HG03135 (cell line): ENCODE results near the gene RIMS4.
"Not testable (repeated sequence)": the region's sequence is repeated elsewhere in the genome, so short reads cannot be mapped to it uniquely, and the experiment has no call there.

ENCODE experiments used
- ATAC-seq: cut with Tn5 transposase; IDR thresholded peaks from one replicate; pipeline ENCODE4 v1.9.1; 2021; ENCODE audit warnings: mild to moderate bottlenecking, moderate library complexity; ENCODE audit not compliant: unreplicated experiment

Gene RIMS4

DNA sequence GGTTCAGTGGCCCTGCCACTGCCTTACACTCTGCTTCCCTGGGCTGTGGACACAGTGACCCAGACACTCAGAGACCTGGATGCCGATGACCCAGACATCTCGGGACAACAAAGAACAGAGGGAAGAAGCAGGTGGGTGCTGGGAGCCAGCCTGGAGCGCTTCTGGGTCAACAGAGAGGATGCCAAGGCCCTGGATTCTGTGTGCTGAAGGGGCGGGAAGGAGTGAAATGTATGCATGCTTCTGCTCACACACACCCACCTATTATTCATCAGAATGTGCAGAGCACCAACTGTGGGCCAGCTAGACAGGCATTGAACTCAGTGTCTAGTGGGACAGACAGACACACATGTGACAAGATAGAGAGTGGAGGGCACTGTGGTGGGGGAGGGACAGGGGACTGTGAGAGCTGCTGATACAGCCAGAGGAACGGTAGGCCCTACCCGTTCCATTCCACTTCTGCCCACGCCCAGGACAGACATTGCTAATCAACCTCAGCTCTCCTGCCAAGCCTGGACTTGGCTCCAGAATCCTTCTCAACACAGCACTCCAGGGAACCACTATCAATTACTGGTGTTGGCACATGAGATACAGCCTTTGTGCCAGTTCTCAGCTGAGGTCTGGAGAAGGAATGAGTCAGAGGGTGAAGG is 44.5 kb downstream of the RIMS4 start:
- no peak for ATAC-seq

DNA sequence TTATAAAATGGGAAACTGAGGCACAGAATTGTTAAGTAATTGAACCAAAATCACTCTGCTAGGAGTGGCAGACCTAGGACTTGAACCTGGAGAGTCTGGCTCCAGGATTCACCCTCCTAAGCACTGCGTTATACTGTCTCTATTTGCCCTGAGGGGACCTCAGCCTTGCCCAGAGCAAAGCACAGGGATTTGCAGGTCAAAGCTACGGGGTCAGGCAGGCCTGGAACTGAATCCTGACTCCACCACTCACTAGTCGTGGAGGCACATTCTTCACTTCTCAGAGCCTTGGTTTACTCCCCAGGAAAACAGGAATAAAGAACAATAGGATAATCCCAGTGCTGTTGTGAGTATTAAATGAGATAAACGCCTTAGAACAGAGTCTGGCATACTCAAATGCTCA is 45.3 kb downstream of the RIMS4 start:
- no peak for ATAC-seq

GRCh38 chr20:44763798-44764197 is 46.5 kb downstream of the RIMS4 start:
- ATAC-seq = not testable (repeated sequence)

GRCh38 chr20:44762466-44763140 is 47.7 kb downstream of the RIMS4 start:
- ATAC-seq = no peak

DNA sequence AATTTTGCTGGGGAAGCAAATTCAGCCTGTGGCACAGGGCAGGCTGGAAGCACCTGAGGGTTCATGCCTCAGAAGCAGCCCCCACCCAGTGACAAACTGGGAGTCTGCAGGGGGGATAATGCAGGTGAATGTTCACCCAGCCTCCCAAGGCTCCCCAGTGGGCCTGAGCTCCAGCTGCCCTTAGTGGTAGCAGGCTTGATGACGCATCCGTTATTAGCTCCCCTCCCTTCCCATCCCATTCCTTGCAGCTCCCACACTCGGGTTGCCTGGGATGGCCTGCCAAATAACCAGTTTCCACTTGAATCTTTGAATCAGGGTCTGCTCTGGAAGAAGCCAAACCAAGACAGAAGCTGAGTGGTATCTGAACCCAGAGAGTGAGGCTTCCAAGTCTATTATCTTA is 48.9 kb downstream of the RIMS4 start:
- no peak for ATAC-seq

DNA sequence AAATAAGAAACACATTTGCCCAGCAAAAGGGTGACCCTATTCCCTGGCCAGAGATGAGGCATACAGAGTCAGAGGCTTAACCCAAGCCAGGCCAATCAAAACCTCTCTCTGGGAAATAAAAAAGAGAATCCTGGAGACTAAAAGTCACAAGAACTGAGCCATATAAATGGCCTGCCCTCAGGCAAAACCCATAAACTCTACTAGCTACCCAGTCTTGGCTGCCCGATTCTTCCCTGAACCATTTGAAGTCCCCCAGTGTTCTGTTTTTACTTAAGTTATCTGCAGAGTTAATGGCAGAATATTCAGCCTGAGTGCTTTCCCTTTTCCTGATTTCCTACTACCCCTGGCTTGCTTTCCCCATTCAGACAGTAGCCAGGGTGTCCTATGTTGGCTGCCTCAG is 50.8 kb downstream of the RIMS4 start:
- no peak for ATAC-seq

GRCh38 chr20:44758247-44759101 is 51.9 kb downstream of the RIMS4 start:
- no peak for ATAC-seq

DNA sequence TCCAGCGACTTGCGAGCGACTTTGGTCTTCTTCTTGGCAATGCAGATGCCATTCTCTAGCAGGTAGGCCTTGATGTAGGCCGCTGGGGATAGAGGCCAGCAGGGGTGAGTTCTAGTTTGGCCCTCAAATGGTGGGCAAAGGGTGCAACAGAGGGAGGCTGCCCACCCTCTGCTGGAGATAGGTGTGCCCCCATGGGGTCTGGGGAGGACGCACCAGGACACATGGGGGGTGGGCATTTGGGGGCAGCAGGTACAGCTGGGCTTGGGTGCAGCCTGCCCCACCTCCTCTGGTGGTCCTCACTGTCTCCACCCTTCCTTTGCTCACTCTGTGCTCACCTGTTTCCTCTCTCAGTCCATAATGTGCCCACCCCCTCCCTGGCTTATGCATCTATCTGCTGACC is 53.4 kb downstream of the RIMS4 start:
- ATAC-seq = no peak

DNA sequence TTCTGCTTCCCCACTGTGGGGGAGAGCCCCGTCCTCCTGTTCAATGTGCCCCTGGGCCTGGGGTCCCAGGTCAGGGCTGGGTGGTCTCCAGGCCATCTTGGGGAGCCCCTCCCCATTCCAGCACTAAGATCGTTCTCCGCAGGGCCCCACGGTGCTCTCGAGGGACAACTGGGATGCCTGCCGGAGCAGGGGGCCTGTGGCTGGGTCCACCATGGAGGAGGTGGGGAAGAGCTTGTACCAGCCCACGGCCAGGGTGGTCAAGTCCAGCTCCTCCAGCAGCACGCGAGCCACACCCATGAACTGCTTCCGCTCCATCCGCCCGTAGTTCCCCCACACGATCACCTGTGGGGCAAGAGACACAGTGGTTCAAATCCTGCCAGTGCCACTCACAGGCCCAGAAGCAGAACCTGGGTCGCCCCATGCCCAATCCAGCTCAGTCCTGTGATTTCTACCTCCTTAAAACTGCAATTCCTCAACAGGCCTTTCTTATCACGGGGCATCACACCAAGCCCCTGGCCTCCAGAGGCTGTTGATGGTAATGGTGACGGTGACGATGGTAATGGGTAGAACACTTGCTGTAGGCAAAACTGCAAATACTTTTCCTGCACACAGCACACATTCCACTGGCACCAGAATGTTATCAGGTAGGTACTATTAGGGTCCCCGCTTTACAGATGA is 54.2 kb downstream of the RIMS4 start:
- no peak for ATAC-seq

DNA sequence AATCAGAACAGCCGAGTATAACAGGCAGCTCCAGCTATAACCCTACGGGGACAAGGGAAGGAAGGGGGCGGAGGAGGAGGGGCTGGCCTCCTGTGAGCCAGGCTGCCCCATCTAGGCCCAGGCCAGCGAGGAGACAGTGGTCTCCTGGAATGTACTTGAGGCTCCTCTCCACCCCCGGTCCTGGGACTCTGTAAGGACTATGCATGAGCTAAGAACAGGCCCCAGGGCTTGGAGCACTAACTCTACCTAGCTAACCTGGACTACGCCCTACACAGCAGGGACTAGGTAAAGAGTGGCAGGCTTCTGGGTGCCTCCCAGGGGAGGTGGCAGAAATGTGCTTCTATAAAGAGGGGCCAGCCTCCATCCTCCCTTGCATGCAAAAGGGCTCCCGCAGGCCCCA is 55.8 kb downstream of the RIMS4 start:
- no peak for ATAC-seq

DNA sequence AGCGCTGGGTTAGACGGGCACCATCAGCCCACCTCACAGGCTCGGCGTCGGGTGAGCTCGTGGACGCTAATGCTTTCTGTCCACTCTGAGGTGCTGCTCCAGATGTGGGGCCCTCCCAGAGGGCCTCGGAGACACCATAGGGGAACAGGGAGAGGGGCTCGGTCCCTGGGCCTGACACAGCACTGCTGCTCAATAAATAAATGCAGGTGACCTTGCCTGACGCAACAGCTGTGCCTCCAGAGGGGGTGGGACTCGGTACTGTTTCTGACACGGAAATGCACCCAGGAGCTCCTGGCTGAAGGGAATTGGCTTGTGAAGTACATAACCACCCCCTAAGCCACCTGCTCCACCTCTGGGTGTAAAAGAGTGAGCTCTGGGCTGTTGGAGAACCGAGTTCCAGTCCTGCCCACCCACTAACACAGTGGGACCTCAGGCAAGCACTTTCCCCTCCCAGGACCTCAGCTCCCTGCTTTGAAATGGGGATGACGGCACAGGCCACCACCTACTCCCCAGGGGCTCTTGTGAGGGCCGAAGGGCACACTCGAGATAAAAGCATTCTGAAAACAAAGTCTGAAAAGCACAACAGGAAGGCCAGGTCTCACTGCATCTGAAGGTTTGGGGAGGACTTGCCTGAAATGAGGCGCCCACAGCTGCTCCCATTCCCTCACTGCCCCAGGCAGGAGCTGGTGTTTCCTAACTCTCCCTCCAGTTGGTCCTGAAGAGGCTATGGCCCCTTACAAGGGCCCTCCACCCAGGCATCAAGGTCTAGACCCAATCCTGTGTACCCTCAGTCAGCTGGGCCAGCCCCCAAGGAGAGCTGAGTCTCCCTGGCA is 58.0 kb downstream of the RIMS4 start:
- no peak for ATAC-seq

- ATAC-seq = no peak
Observed at GRCh38 chr20:44750081-44750805, 60.1 kb downstream of the RIMS4 start.

DNA sequence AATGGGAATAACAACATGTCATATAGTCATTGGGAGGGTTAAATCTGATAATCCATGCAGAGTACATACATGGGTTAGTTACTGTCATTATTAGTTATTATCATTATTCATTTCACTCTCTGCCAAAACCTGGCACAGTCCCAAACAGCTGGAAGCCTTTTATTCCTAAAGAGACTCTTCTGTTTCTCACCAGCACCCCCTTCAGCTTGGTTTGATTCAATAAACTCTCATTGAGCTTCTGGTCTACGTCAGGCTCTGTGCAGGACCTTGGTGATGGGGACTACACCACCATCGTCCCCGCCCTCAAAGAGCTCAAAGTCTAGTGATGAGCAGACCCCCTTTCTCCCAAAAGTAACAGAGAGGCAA is 62.4 kb downstream of the RIMS4 start:
- ATAC-seq = no peak

- ATAC-seq = no peak
Observed at GRCh38 chr20:44747166-44748004, 63.0 kb downstream of the RIMS4 start.

DNA sequence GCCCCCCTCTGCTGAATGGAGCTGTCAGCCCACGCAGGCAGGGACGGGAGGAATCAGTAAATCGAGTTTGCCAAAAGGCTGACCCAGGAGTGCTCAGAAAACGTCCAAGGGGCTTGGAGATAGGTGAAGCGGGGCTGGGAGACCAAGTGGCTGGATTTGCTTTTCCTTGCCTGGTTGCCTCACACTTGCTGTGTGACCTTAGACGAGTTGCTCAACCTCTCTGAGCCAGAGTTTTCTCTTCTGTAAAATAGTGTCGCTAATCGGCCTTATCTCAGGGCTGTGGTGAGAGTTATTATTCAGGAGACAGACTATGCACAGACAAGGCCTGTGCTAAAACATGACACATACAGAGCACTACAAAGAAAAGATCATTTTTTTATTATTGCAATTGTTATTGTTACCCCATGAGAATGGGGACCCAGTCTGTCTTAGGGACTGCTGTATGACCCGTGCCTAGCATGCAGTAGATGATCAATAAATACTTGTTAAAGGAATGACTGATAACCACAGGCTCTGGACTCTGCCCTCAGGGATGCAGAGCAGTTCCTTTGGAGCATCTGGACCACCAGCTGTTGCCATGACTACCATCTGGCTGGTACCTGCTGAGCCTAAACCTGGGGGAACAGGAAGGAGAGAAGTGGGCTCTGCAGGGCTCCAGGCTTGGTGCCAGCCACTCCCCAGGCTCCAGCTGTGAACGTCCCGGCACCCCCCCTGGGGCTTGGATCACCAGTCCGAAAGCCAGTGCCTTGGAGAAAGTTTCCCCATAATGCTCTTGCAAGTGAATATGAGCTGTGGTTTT is 63.8 kb downstream of the RIMS4 start:
- no peak for ATAC-seq

GRCh38 chr20:44745598-44746366 is 64.6 kb downstream of the RIMS4 start, which contains the start of gene KCNK15:
Gene KCNK15 (plus strand): TSS chr20:44745865. CDS start chr20:44745911, 46 bp downstream.
- ATAC-seq = no peak

GRCh38 chr20:44745122-44745597 is 65.2 kb downstream of the RIMS4 start:
- ATAC-seq = no peak
